Colonic mucosa (tissue), 4 donors: Measurements from ENCODE around the gene CPLX3. TPM values are rescaled to one million over a fixed set of nuclear protein-coding genes. Genes with fewer than 3 reads are reported as not detected.

ENCODE experiments used
- DNase-seq: peaks from one replicate; pipeline ENCODE4 v3.0.0-alpha.2; 2020
- H3K27ac ChIP-seq: fragments of 200-600 bp; one replicate; pipeline ENCODE4 v1.8.0; 2021
- H3K27me3 ChIP-seq: fragments of 200-600 bp; one replicate; pipeline ENCODE4 v1.8.0; 2021
- H3K36me3 ChIP-seq: fragments of 200-600 bp; one replicate; pipeline ENCODE4 v1.8.0; 2021
- H3K4me1 ChIP-seq: fragments of 200-600 bp; one replicate; pipeline ENCODE4 v1.8.0; 2021; ENCODE audit warnings: mild to moderate bottlenecking
- H3K4me3 ChIP-seq: fragments of 200-600 bp; one replicate; pipeline ENCODE4 v1.8.0; 2021
- H3K9ac ChIP-seq, 2 donors: one replicate each; pipeline ENCODE4 v1.7.0; 2013; ENCODE audit warnings: control low read depth in 2 of 2, low read depth in 2 of 2, low read length in 2 of 2
- H3K9me3 ChIP-seq: fragments of 200-600 bp; one replicate; pipeline ENCODE4 v1.8.0; 2021
- CTCF ChIP-seq: fragments of 200-600 bp; IDR thresholded peaks from one replicate; pipeline ENCODE4 v1.8.0; 2022; ENCODE audit warnings: antibody characterized with exemption, mild to moderate bottlenecking
- intact Hi-C: fragments of 100-400 bp; cut with DNase I; formaldehyde crosslinking; loops from one replicate; pipeline ENCODE4 v1.14.1; 2022
- microRNA-seq: library from miRNA; unstranded; fragments of <30 nt; microRNA quantifications from one replicate; pipeline ENCODE4, GENCODE V29; 2019
- total RNA-seq, 2 donors: library from RNA; stranded (reverse); fragmentation: NEBNext Ultra II Directional in 1 of 2; extraction: Animal tissue kit (Norgen Biotek cat#: 25700) in 1 of 2; gene quantifications; one replicate each; pipeline ENCODE4 v1.2.1, GENCODE V29; 2021
- donor health status: healthy.
- donor health status: DM: no; HTN: no; CAD: no.
- donor health status: DM: no; HTN: no; CAD: no.

The CPLX3 gene
- total RNA-seq, 2 donors from 2014 or later, result not detected

- DNase-seq, result peak; percentile 96
- H3K9ac ChIP-seq, result peak within 1 kb of the TSS; percentile 76 to 99
- H3K27me3 ChIP-seq, result no peaks in the 10 kb centered on the region
- no peaks in the 10 kb centered on the region for H3K36me3 ChIP-seq
- H3K4me1 ChIP-seq, result peaks cover 31% of the 10 kb centered on the region
- peak within 1 kb of the TSS; percentile 76 for H3K4me3 ChIP-seq
- peak within 1 kb of the TSS; percentile 92 for H3K27ac ChIP-seq
- no peak for TF ChIP-seq CTCF
- no peaks in the 10 kb centered on the region for H3K9me3 ChIP-seq
- intact Hi-C loops, result no loop called here
These were observed 46.8 kb downstream of the CPLX3 start, which contains the start of gene SCAMP2 for GRCh38 chr15:74873036-74873755. SCAMP2 (minus strand) TSS chr15:74873365; CDS start chr15:74873255, 110 bp downstream.

- DNase-seq, result peak; percentile 47
- Histone ChIP-seq H3K36me3 (no peaks in the 10 kb centered on the region), H3K27me3 (no peaks in the 10 kb centered on the region), H3K27ac (peak overlapping the region; percentile 92), H3K9ac (peak overlapping the region; percentile 64 to 90), H3K9me3 (no peaks in the 10 kb centered on the region), H3K4me3 (peak overlapping the region; percentile 76), H3K4me1 (peaks cover 24% of the 10 kb centered on the region)
- TF ChIP-seq CTCF, result no peak
- intact Hi-C loops, result no loop called here
These were observed 47.5 kb downstream of the CPLX3 start for GRCh38 chr15:74873756-74874424.

- Histone ChIP-seq H3K36me3 (no peaks in the 10 kb centered on the region), H3K4me3 (no peak overlapping the region), H3K9ac (no peak overlapping the region), H3K9me3 (no peaks in the 10 kb centered on the region), H3K27me3 (no peaks in the 10 kb centered on the region), H3K27ac (no peak overlapping the region), H3K4me1 (no peaks in the 10 kb centered on the region)
- TF ChIP-seq CTCF, result no peak
- intact Hi-C loops, result no loop called here
- no peak for DNase-seq
These were observed 51.8 kb downstream of the CPLX3 start for GRCh38 chr15:74878273-74878672.

Small RNA genes within 50 kb of the gene (microRNA-seq; reads per million reads assigned to microRNA genes)
- not detected for gene MIR4513
- 2.2 reads per million for gene MIR6882

Other genes starting within 250 kb of the CPLX3 start
- gene CLK3, start 210.8 kb upstream of the CPLX3 start, total RNA-seq, result 10 to 100 TPM; 83.5 to 88.9 TPM
- 10 to 100 TPM; 21.3 to 32.7 TPM for gene EDC3, start 130.6 kb upstream of the CPLX3 start, total RNA-seq
- not detected for gene CYP1A1, start 101.1 kb upstream of the CPLX3 start, total RNA-seq
- not detected for gene CYP1A2, start 77.8 kb upstream of the CPLX3 start, total RNA-seq
- gene CSK, start 44.5 kb upstream of the CPLX3 start, total RNA-seq, result 100 to 1,000 TPM in 1 of 2 donors, 10 to 100 TPM in 1; 64.3 to 126 TPM
- gene LMAN1L, start 13.8 kb upstream of the CPLX3 start, total RNA-seq, result not detected
- 10 to 100 TPM; 45.6 to 50.7 TPM for gene ULK3, start 16.5 kb downstream of the CPLX3 start, total RNA-seq
- gene SCAMP2, start 46.7 kb downstream of the CPLX3 start, total RNA-seq, result 100 to 1,000 TPM; 152 to 204 TPM
- 10 to 100 TPM; 50.7 to 68.0 TPM for gene MPI, start 63.4 kb downstream of the CPLX3 start, total RNA-seq
- 10 to 100 TPM; 44.7 to 54.2 TPM for gene FAM219B, start 80.2 kb downstream of the CPLX3 start, total RNA-seq
- 100 to 1,000 TPM; 563 to 623 TPM for gene COX5A, start 111.4 kb downstream of the CPLX3 start, total RNA-seq
- 10 to 100 TPM in 1 of 2 donors, 1 to 10 TPM in 1; 7.8 to 25.5 TPM for gene RPP25, start 130.1 kb downstream of the CPLX3 start, total RNA-seq
- gene SCAMP5, start 168.9 kb downstream of the CPLX3 start, total RNA-seq, result 10 to 100 TPM in 1 of 2 donors, 1 to 10 TPM in 1; 4.9 to 24.9 TPM
- gene PPCDC, start 197.0 kb downstream of the CPLX3 start, total RNA-seq, result 10 to 100 TPM; 10.1 to 23.1 TPM